CD4-positive, alpha-beta T cell treated with Interleukin-1 beta for 1 hour (primary cell): ENCODE results near the gene DNAJC5.
"Not testable (repeated sequence)": the region's sequence is repeated elsewhere in the genome, so short reads cannot be mapped to it uniquely, and the experiment has no call there.

Experiments
- DNase-seq, 2 donors: peaks; one replicate each; pipeline ENCODE4 v3.0.0-alpha.2; 2020 to 2022

DNAJC5 gene

DNA sequence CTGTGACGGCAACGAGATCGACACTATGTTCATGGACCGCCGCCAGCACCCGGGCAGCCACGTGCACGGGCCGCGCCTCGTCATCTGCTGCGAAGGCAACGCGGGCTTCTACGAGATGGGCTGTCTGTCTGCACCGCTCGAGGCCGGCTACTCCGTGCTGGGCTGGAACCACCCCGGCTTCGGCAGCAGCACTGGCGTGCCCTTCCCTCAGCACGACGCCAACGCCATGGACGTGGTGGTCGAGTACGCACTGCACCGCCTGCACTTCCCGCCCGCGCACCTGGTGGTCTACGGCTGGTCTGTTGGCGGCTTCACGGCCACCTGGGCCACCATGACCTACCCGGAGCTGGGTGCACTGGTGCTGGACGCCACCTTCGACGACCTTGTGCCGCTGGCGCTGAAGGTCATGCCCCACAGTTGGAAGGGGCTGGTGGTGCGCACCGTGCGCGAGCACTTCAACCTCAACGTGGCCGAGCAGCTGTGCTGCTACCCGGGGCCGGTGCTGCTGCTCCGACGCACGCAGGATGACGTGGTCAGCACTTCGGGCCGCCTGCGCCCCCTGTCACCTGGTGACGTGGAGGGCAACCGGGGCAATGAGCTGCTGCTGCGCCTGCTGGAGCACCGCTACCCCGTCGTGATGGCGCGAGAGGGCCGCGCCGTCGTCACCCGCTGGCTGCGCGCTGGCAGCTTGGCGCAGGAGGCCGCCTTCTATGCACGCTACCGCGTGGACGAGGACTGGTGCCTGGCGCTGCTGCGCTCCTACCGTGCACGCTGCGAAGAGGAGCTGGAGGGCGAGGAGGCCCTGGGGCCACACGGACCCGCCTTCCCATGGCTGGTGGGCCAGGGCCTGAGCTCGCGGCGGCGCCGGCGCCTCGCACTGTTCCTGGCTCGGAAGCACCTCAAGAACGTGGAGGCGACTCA, 32.7 kb upstream of the DNAJC5 start:
- no peak for DNase-seq

GRCh38 chr20:63863021-63863797, 31.7 kb upstream of the DNAJC5 start:
- DNase-seq, result no peak

GRCh38 chr20:63863798-63864544, 31.0 kb upstream of the DNAJC5 start:
- peak; percentile 83 to 91 for DNase-seq

GRCh38 chr20:63864545-63864977, 30.4 kb upstream of the DNAJC5 start:
- no peak for DNase-seq

- peak; percentile 97 for DNase-seq
These were observed 29.8 kb upstream of the DNAJC5 start, which contains the start of gene TPD52L2 for GRCh38 chr20:63864978-63865640. TSS of gene TPD52L2 (plus strand) at chr20:63865270. CDS start at chr20:63865366, 96 bp downstream.

DNA sequence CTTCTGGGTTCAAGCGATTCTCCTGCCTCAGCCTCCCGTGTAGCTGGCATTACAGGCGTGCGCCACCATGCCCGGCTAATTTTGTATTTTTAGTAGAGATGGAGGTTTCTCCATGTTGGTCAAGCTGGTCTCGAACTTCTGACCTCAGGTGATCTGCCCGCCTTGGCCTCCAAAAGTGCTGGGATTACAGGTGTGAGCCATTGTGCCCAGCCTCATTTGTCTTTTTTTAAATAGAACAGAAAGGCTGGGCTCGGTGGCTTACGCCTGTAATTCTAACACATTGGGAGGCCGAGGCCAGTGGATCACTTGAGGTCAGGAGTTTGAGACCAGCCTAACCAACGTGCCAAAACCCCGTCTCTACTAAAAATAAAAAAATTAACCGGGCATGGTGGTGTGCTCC, 27.9 kb upstream of the DNAJC5 start:
- not testable (repeated sequence) for DNase-seq

DNA sequence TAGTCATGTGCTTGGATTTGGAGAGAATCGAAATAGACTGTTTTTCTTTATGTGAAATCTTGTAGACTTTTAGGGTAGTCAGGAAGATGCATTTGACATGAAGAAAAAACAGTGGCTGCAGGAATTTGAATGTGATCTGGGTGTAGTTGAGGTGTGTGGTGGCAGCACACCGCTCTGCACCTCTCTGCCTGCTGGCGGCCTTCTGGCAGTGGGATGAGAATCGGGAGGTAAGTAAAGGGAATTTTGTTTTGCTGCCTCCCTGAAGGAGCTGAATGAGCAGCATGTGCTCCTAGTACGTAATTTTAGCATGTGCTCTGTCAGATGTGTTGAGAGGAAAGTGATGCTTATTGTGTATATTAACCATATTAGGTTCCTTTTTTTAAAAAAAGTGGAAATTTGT, 26.7 kb upstream of the DNAJC5 start:
- DNase-seq, result no peak

DNA sequence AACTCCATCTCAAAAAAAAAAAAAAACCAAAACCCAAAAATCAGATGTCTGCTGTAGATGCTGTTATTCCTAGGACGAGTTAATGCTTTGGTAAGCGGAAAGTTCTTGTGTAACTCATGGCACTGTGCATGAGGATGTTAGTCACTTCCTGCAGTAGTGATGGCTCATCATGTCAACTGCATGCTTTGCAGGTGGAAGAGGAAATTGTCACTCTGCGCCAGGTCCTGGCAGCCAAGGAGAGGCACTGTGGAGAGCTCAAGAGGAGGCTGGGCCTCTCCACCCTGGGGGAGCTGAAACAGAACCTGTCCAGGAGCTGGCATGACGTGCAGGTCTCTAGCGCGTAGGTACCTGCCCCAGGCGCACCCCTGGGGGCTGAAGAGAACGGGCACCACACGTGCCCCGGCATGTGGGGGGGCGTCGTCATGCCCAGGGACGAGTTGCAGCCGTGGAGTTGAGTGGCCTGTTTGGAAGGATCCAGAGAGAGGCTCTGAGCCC, 21.4 kb upstream of the DNAJC5 start:
- peak in 1 of 2 donors; percentile 73 for DNase-seq

DNA sequence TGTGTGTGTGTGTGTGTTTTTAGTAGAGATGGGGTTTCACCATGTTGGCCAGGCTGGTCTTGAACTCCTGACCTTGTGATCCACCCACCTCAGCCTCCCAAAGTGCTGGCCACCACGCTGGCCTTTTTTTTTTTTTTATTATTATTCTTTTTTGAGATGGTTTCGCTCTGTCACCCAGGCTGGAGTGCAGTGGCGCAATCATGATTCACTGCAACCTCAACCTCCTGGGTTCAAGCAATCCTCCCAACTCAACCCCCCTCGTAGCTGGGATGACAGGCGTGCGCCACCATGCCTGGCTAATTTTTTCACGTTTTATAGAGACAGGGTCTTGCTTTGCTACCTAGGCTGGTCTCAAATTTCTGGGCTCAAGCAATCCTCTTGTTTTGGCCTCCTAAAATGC, 20.7 kb upstream of the DNAJC5 start:
- DNase-seq, result peak in 1 of 2 donors; percentile 59

- DNase-seq, result no peak
These were observed 18.4 kb upstream of the DNAJC5 start for GRCh38 chr20:63876489-63877036.

- no peak for DNase-seq
These were observed 17.0 kb upstream of the DNAJC5 start for GRCh38 chr20:63877755-63878470.

DNA sequence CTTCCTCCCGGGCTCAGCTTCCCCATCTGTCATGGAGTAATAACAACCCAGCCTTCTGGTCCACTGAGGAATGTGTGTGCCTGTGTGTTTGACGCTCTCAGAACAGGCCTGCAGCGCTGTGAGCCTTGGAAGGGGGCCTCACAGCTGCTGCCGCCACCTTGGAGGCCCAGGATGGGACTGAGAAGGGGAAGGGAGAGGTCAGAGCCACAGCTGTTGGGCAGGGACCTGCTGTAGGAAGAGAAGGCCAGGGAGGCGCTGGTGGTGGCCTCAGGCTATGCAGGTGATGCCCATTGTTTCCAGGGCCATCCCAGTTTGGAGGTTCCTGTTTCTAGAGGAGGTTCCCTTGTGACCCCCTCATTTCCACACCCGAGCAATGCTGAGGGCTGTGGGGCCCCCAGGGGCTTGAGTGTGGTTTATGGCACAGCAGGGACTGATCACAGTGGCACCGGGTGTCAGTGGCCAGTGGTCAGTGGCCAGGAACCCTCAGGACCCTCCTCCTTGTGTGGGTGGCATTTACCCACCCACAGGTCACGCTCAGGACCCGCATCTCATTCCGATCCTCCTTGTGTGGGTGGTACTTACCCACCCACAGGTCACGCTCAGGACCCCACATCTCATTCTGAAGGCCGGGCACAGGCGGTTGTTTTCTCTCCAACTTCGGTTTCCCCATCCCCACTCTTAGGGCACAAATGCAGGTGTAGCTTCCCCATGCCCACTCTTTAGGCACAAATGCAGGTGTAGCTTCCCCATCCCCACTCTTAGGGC, 15.8 kb upstream of the DNAJC5 start:
- DNase-seq, result no peak

DNA sequence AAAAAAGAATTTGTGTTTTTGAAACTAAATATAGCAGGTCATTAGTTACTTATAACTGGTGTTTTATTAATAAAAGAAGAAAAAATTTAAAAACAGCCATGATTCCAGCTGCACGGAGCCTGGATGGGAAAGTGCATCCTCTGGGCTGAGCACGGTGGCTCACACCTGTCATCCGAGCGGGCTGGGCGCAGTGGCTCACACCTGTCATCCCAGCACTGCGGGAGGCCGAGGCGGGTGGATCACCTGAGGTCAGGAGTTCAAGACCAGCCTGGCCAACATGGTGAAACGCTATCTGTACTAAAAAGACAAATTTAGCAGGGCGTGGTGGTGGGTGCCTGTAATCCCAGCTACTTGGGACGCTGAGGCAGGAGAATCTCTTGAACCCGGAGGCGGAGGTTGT, 14.0 kb upstream of the DNAJC5 start:
- DNase-seq, result not testable (repeated sequence)

- DNase-seq, result no peak
These were observed 13.3 kb upstream of the DNAJC5 start for GRCh38 chr20:63881451-63882226.

- DNase-seq, result no peak
These were observed 12.4 kb upstream of the DNAJC5 start for GRCh38 chr20:63882257-63883200.

- DNase-seq, result no peak
These were observed 11.7 kb upstream of the DNAJC5 start for GRCh38 chr20:63883201-63883593.

GRCh38 chr20:63884506-63885263, 10.2 kb upstream of the DNAJC5 start:
- DNase-seq, result no peak
